ENCODE data around the gene FANCM.

Gene FANCM

GRCh38 chr14:45246691-45247090, 111.0 kb downstream of the FANCM start:
- DNase-seq, result no peak

- DNase-seq, result no peak
Measured at GRCh38 chr14:45247427-45247826, 111.7 kb downstream of the FANCM start.

- no peak for DNase-seq
Measured at GRCh38 chr14:45249856-45250575, 114.3 kb downstream of the FANCM start.

All from CD4-positive, alpha-beta T cell treated with Interleukin-6 for 4 hours (primary cell).